ENCODE data around the gene SERPINB1.
A peak's percentile ranks its signal among the peaks of the same experiment; 100 is the strongest.

SERPINB1 gene

GRCh38 chr6:2848851-2849250 lies 7.2 kb upstream of the SERPINB1 start:
- DNase-seq (ENCODE audit: low spot score in 2 of 2) (peak in 1 of 2 donors; percentile 39), ATAC-seq (ENCODE audit: low read depth) (peak; percentile 79)
- H3K4me3 Mint-ChIP-seq = peak overlapping the region; percentile 75
- peak overlapping the region; percentile 94 for H3K27ac Mint-ChIP-seq
- peaks cover 7% of the 10 kb centered on the region for H3K9me3 Mint-ChIP-seq
- H3K4me1 Mint-ChIP-seq = peaks cover 25% of the 10 kb centered on the region
- H3K27me3 Mint-ChIP-seq = no peaks in the 10 kb centered on the region
- H3K36me3 Mint-ChIP-seq = peaks cover 8% of the 10 kb centered on the region

- ATAC-seq (ENCODE audit: low read depth) (no peak), DNase-seq (ENCODE audit: low spot score in 2 of 2) (no peak)
- peaks cover 37% of the 10 kb centered on the region for H3K4me1 Mint-ChIP-seq
- H3K27me3 Mint-ChIP-seq = no peaks in the 10 kb centered on the region
- peak overlapping the region; percentile 65 for H3K27ac Mint-ChIP-seq
- H3K9me3 Mint-ChIP-seq = peaks cover 7% of the 10 kb centered on the region
- peak overlapping the region; percentile 52 for H3K4me3 Mint-ChIP-seq
- H3K36me3 Mint-ChIP-seq = peaks cover 6% of the 10 kb centered on the region
These were observed 4.2 kb upstream of the SERPINB1 start for GRCh38 chr6:2845880-2846208.

GRCh38 chr6:2844008-2844407 lies 2.3 kb upstream of the SERPINB1 start:
- H3K9me3 Mint-ChIP-seq = peaks cover 6% of the 10 kb centered on the region
- H3K36me3 Mint-ChIP-seq = peaks cover 13% of the 10 kb centered on the region
- DNase-seq (ENCODE audit: low spot score in 2 of 2) = no peak
- peaks cover 49% of the 10 kb centered on the region for H3K4me1 Mint-ChIP-seq
- no peak for ATAC-seq (ENCODE audit: low read depth)
- H3K27me3 Mint-ChIP-seq = no peaks in the 10 kb centered on the region
- H3K4me3 Mint-ChIP-seq = no peak overlapping the region
- H3K27ac Mint-ChIP-seq = peak overlapping the region; percentile 33

- no peaks in the 10 kb centered on the region for H3K27me3 Mint-ChIP-seq
- DNase-seq (ENCODE audit: low spot score in 2 of 2) (no peak), ATAC-seq (ENCODE audit: low read depth) (no peak)
- peaks cover under 1% of the 10 kb centered on the region for H3K9me3 Mint-ChIP-seq
- peak overlapping the region; percentile 33 for H3K27ac Mint-ChIP-seq
- peaks cover 41% of the 10 kb centered on the region for H3K4me1 Mint-ChIP-seq
- no peak overlapping the region for H3K4me3 Mint-ChIP-seq
- peaks cover 9% of the 10 kb centered on the region for H3K36me3 Mint-ChIP-seq
These were observed 1.6 kb upstream of the SERPINB1 start for GRCh38 chr6:2843138-2843740.

GRCh38 chr6:2842139-2842552 lies 483 bp upstream of the SERPINB1 start:
- DNase-seq (ENCODE audit: low spot score in 2 of 2) (no peak), ATAC-seq (ENCODE audit: low read depth) (no peak)
- Mint-ChIP-seq H3K36me3 (peaks cover 15% of the 10 kb centered on the region), H3K4me1 (peaks cover 39% of the 10 kb centered on the region), H3K4me3 (peak overlapping the region; percentile 85), H3K27me3 (no peaks in the 10 kb centered on the region), H3K9me3 (no peaks in the 10 kb centered on the region), H3K27ac (peak overlapping the region; percentile 86)

- Mint-ChIP-seq H3K4me1 (peaks cover 31% of the 10 kb centered on the region), H3K36me3 (peaks cover 26% of the 10 kb centered on the region), H3K9me3 (no peaks in the 10 kb centered on the region), H3K27me3 (no peaks in the 10 kb centered on the region), H3K4me3 (peak overlapping the region; percentile 85), H3K27ac (peak overlapping the region; percentile 86)
- ATAC-seq (ENCODE audit: low read depth) = no peak
- DNase-seq (ENCODE audit: low spot score in 2 of 2) = no peak
These were observed 958 bp downstream of the SERPINB1 start for GRCh38 chr6:2840749-2841061.

- peaks cover 31% of the 10 kb centered on the region for H3K4me1 Mint-ChIP-seq
- H3K27ac Mint-ChIP-seq = peak overlapping the region; percentile 72
- peaks cover 29% of the 10 kb centered on the region for H3K36me3 Mint-ChIP-seq
- ATAC-seq (ENCODE audit: low read depth) (no peak), DNase-seq (ENCODE audit: low spot score in 2 of 2) (no peak)
- H3K27me3 Mint-ChIP-seq = no peaks in the 10 kb centered on the region
- H3K4me3 Mint-ChIP-seq = peak overlapping the region; percentile 71
- H3K9me3 Mint-ChIP-seq = no peaks in the 10 kb centered on the region
These were observed 1.5 kb downstream of the SERPINB1 start for GRCh38 chr6:2839982-2840748.

GRCh38 chr6:2839195-2839981 lies 2.3 kb downstream of the SERPINB1 start:
- Mint-ChIP-seq H3K4me1 (peaks cover 35% of the 10 kb centered on the region), H3K9me3 (peaks cover under 1% of the 10 kb centered on the region), H3K4me3 (peak overlapping the region; percentile 71), H3K27me3 (no peaks in the 10 kb centered on the region), H3K36me3 (peaks cover 35% of the 10 kb centered on the region), H3K27ac (peak overlapping the region; percentile 41)
- ATAC-seq (ENCODE audit: low read depth) (no peak), DNase-seq (ENCODE audit: low spot score in 2 of 2) (no peak)

GRCh38 chr6:2838251-2838650 lies 3.4 kb downstream of the SERPINB1 start:
- no peak for DNase-seq (ENCODE audit: low spot score in 2 of 2)
- H3K4me3 Mint-ChIP-seq = no peak overlapping the region
- H3K4me1 Mint-ChIP-seq = peaks cover 34% of the 10 kb centered on the region
- H3K36me3 Mint-ChIP-seq = peaks cover 41% of the 10 kb centered on the region
- peaks cover 2% of the 10 kb centered on the region for H3K9me3 Mint-ChIP-seq
- no peak overlapping the region for H3K27ac Mint-ChIP-seq
- no peaks in the 10 kb centered on the region for H3K27me3 Mint-ChIP-seq
- no peak for ATAC-seq (ENCODE audit: low read depth)

GRCh38 chr6:2834262-2834661 lies 7.4 kb downstream of the SERPINB1 start:
- Mint-ChIP-seq H3K9me3 (peaks cover 2% of the 10 kb centered on the region), H3K4me3 (no peak overlapping the region), H3K27me3 (no peaks in the 10 kb centered on the region), H3K36me3 (peaks cover 45% of the 10 kb centered on the region), H3K27ac (no peak overlapping the region), H3K4me1 (peaks cover 9% of the 10 kb centered on the region)
- no peak for ATAC-seq (ENCODE audit: low read depth)
- no peak for DNase-seq (ENCODE audit: low spot score in 2 of 2)

- Mint-ChIP-seq H3K4me3 (no peak overlapping the region), H3K9me3 (peaks cover 2% of the 10 kb centered on the region), H3K27ac (no peak overlapping the region), H3K4me1 (peaks cover 7% of the 10 kb centered on the region), H3K27me3 (no peaks in the 10 kb centered on the region), H3K36me3 (peaks cover 33% of the 10 kb centered on the region)
- DNase-seq (ENCODE audit: low spot score in 2 of 2) (no peak), ATAC-seq (ENCODE audit: low read depth) (no peak)
These were observed 10.3 kb downstream of the SERPINB1 start for GRCh38 chr6:2831392-2831791.

- Mint-ChIP-seq H3K27me3 (no peaks in the 10 kb centered on the region), H3K27ac (no peak overlapping the region), H3K9me3 (peaks cover 2% of the 10 kb centered on the region), H3K36me3 (peaks cover 24% of the 10 kb centered on the region), H3K4me1 (peaks cover 7% of the 10 kb centered on the region), H3K4me3 (no peak overlapping the region)
- DNase-seq (ENCODE audit: low spot score in 2 of 2) (no peak), ATAC-seq (ENCODE audit: low read depth) (no peak)
These were observed 11.5 kb downstream of the SERPINB1 start for GRCh38 chr6:2830183-2830582.

GRCh38 chr6:2829253-2829652 lies 12.4 kb downstream of the SERPINB1 start:
- Mint-ChIP-seq H3K27ac (no peak overlapping the region), H3K27me3 (no peaks in the 10 kb centered on the region), H3K36me3 (peaks cover 16% of the 10 kb centered on the region), H3K4me3 (no peak overlapping the region), H3K9me3 (no peaks in the 10 kb centered on the region), H3K4me1 (peaks cover 2% of the 10 kb centered on the region)
- DNase-seq (ENCODE audit: low spot score in 2 of 2) = no peak
- ATAC-seq (ENCODE audit: low read depth) = no peak

GRCh38 chr6:2828629-2829028 lies 13.0 kb downstream of the SERPINB1 start:
- Mint-ChIP-seq H3K4me3 (no peak overlapping the region), H3K4me1 (no peaks in the 10 kb centered on the region), H3K27ac (no peak overlapping the region), H3K36me3 (peaks cover 11% of the 10 kb centered on the region), H3K9me3 (no peaks in the 10 kb centered on the region), H3K27me3 (no peaks in the 10 kb centered on the region)
- ATAC-seq (ENCODE audit: low read depth) (no peak), DNase-seq (ENCODE audit: low spot score in 2 of 2) (no peak)
